SK-N-SH (cell line): ENCODE results near the gene LAMTOR4.

Source experiments
- CHD2 ChIP-seq: fragments of 150-350 bp; IDR thresholded peaks from 2 replicates; pipeline ENCODE4 v1.6.1; 2018; ENCODE audit warnings: low read length; ENCODE audit not compliant: partially characterized antibody
- CTCF ChIP-seq: fragments of 200-600 bp; sonication (generic); IDR thresholded peaks from 2 replicates; pipeline ENCODE4 v1.6.1; 2017; ENCODE audit warnings: antibody characterized with exemption, mild to moderate bottlenecking, moderate library complexity
- FOSL2 ChIP-seq: IDR thresholded peaks from 2 replicates; pipeline ENCODE4 v1.4.0; 2012; ENCODE audit warnings: low read depth, mild to moderate bottlenecking, moderate library complexity, borderline replicate concordance
- FOXM1 ChIP-seq: IDR thresholded peaks from 2 replicates; pipeline ENCODE4 v1.4.0; 2012; ENCODE audit warnings: low read depth, mild to moderate bottlenecking
- MXI1 ChIP-seq: IDR thresholded peaks from 2 replicates; pipeline ENCODE4 v1.6.1; 2012; ENCODE audit warnings: mild to moderate bottlenecking, low read depth, low read length, improper control_type of control experiment
- RAD21 ChIP-seq: IDR thresholded peaks from 2 replicates; pipeline ENCODE4 v1.6.1; 2012; ENCODE audit warnings: mild to moderate bottlenecking, low read length
- TAF1 ChIP-seq: IDR thresholded peaks from 2 replicates; pipeline ENCODE4 v1.6.1; 2012; ENCODE audit warnings: low read depth, mild to moderate bottlenecking, low read length, moderate library complexity, borderline replicate concordance
- TCF12 ChIP-seq: IDR thresholded peaks from 2 replicates; pipeline ENCODE4 v1.4.0; 2012
- TEAD4 ChIP-seq: IDR thresholded peaks from 2 replicates; pipeline ENCODE4 v1.4.0; 2012; ENCODE audit warnings: mild to moderate bottlenecking, borderline replicate concordance; ENCODE audit not compliant: insufficient read depth
- ZBTB33 ChIP-seq: IDR thresholded peaks from 2 replicates; pipeline ENCODE4 v1.4.0; 2012; ENCODE audit warnings: low read depth, borderline replicate concordance
- TF ChIP-seq, protein P1 (sequence below): IDR thresholded peaks from 2 replicates; pipeline ENCODE4 v1.6.1; 2012; ENCODE audit warnings: mild to moderate bottlenecking, low read depth, low read length, moderate library complexity

DNA sequence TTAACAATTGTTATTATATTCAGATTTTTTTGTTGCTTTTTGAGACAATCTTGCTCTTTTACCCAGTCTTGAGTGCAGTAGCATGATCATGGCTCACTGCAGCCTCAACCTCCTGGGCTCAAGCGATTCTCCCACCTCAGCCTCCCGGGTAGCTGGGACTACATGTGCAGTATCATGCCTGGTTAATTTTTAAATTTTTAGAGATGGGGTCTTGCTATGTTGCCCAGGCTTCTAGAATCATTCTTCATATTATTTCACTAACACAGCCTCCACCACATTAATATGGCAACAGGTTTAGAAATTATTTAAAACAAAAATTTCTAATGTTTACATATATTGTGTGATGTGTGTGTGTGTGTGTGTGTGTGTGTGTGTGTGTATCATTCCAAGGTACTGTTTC is 1.4 kb upstream of the LAMTOR4 start:
- TF ChIP-seq TAF1 (no peak), CTCF (no peak), CHD2 (no peak), RAD21 (no peak), TCF12 (no peak), MXI1 (no peak), ZBTB33 (no peak), FOSL2 (no peak), TEAD4 (no peak), FOXM1 (no peak)
- TF ChIP-seq, protein P1, sequence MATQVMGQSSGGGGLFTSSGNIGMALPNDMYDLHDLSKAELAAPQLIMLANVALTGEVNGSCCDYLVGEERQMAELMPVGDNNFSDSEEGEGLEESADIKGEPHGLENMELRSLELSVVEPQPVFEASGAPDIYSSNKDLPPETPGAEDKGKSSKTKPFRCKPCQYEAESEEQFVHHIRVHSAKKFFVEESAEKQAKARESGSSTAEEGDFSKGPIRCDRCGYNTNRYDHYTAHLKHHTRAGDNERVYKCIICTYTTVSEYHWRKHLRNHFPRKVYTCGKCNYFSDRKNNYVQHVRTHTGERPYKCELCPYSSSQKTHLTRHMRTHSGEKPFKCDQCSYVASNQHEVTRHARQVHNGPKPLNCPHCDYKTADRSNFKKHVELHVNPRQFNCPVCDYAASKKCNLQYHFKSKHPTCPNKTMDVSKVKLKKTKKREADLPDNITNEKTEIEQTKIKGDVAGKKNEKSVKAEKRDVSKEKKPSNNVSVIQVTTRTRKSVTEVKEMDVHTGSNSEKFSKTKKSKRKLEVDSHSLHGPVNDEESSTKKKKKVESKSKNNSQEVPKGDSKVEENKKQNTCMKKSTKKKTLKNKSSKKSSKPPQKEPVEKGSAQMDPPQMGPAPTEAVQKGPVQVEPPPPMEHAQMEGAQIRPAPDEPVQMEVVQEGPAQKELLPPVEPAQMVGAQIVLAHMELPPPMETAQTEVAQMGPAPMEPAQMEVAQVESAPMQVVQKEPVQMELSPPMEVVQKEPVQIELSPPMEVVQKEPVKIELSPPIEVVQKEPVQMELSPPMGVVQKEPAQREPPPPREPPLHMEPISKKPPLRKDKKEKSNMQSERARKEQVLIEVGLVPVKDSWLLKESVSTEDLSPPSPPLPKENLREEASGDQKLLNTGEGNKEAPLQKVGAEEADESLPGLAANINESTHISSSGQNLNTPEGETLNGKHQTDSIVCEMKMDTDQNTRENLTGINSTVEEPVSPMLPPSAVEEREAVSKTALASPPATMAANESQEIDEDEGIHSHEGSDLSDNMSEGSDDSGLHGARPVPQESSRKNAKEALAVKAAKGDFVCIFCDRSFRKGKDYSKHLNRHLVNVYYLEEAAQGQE: no peak
